ENCODE measurements around the gene POLR2L.

DNA sequence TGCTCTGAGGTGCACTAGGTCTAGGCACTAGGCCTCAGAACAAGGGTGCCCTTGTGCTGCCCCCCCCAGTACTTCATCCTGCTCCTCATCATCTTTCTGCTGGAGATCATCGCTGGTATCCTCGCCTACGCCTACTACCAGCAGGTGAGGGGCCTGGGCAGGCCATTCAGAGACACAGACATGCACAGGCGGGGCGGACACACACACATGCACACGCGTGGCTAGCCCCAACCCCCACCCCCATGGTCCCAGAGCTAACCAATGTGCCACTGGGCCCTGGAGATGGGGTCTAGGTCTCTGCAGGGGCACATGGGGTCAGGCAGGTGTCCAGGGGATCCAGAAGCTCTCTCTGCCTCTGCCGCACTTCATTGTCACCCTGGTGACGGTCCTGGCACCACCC lies 5.6 kb downstream of the POLR2L start:
- TF ChIP-seq, protein P1, sequence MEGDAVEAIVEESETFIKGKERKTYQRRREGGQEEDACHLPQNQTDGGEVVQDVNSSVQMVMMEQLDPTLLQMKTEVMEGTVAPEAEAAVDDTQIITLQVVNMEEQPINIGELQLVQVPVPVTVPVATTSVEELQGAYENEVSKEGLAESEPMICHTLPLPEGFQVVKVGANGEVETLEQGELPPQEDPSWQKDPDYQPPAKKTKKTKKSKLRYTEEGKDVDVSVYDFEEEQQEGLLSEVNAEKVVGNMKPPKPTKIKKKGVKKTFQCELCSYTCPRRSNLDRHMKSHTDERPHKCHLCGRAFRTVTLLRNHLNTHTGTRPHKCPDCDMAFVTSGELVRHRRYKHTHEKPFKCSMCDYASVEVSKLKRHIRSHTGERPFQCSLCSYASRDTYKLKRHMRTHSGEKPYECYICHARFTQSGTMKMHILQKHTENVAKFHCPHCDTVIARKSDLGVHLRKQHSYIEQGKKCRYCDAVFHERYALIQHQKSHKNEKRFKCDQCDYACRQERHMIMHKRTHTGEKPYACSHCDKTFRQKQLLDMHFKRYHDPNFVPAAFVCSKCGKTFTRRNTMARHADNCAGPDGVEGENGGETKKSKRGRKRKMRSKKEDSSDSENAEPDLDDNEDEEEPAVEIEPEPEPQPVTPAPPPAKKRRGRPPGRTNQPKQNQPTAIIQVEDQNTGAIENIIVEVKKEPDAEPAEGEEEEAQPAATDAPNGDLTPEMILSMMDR (IDR thresholded peaks at IDR 0.05), result no peak
- TF ChIP-seq POLR2A (IDR thresholded peaks at IDR 0.05) (no peak), POLR2AphosphoS5 (IDR thresholded peaks at IDR 0.05) (no peak)
